ENCODE results near the gene TMEM126B.
"Not testable (repeated sequence)": the region's sequence is repeated elsewhere in the genome, so short reads cannot be mapped to it uniquely, and the experiment has no call there.

Gene TMEM126B

DNA sequence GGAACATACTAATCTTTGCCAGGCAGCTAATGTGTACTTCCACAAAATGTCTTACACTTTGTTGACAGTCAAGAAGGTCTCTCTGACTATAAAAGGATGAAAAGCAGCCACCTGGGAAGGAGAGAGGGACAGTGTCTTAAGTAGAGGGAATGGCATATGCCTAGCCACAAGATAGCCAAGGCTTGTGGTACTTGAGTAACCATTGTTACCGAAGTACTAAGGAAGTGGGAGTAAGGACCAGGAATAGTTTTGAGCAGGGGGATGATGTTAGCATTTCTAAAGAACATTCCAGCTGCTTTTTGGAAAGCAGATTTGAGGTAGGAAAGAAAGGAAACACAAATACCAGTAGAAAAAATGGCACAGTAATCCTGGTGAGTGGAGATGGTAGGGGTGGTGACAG is 22.7 kb downstream of the TMEM126B start:
- DNase-seq = no peak

DNA sequence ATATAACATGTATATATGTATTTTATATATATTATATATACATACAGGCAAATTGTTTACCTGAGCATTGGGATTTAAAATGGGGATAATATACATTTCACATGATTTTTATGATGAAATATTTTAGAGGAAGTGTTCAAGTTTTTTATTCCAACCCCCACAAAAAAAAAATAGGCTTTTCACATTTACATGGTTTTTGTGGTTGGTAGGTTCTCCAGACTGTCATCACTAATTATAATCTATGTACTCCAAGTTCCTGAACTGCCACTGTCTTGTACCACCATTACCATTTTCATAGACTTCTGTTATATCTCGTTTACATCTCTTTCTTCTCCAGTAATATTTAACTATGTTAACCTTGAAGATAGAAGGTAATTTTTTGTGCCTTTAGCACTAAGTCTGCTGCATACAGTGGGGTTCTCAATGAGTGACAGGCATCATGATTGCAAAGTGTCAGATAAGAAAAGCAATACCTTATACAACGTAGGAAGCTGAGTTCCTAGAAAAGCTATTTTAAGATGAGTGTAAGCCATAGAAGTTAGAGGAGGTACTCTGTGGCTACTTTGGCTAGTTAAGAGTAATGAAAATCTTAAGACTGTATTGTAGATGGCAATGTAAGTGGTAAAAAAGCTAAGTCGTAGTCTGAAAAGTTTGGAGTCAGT is 24.5 kb downstream of the TMEM126B start:
- no peak for DNase-seq

DNA sequence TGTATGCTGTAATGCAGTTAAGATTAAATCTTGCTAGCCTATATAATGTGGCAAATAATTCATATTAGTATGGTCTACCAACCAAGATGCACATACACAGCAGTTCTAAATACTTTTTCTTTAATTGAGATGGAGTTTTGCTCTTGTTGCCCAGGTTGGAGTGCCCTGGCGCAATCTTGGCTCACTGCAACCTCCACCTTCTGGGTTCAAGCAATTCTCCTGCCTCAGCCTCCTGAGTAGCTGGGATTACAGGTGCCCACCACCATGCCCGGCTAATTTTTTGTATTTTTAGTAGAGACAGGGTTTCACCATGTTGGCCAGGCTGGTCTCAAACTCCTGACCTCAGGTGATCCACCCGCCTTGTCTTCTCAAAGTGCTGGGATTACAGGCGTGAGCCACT is 25.9 kb downstream of the TMEM126B start:
- not testable (repeated sequence) for DNase-seq

DNA sequence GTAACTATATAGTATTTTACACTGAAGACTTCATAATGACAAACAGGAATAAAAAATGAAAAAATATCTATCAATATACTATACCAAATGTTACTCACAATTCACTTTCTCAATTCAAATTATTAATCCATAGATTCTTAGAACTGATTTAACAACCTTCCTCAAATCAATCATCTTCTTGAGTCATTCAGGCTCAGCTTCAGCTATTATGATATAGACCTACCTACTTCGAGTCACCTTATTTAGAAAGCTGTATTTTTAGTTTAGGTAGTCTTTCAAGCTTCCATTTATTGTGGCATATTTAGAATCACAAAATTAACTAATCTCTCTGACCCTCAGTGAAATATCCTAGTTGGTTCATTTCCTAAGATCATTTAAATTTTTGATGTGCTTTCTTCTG is 28.4 kb downstream of the TMEM126B start:
- no peak for DNase-seq

DNA sequence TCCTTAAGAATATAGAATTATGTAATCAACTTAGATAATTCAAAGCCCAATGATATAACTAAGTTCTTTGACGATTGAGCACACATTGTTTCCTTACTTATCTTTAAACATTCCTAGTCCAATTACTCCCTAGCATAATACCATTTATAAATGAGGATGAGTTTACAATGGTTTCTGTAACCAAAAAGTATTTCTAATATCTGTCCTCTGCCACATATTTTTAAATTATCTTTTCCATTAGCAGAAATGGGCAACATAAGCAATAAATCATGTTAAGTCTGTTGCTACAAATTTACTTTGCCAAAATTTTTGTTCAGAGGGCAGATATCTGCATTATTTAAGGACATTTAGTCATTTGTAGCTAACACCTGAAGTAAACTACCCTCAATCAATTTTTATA is 29.8 kb downstream of the TMEM126B start:
- DNase-seq = no peak

DNA sequence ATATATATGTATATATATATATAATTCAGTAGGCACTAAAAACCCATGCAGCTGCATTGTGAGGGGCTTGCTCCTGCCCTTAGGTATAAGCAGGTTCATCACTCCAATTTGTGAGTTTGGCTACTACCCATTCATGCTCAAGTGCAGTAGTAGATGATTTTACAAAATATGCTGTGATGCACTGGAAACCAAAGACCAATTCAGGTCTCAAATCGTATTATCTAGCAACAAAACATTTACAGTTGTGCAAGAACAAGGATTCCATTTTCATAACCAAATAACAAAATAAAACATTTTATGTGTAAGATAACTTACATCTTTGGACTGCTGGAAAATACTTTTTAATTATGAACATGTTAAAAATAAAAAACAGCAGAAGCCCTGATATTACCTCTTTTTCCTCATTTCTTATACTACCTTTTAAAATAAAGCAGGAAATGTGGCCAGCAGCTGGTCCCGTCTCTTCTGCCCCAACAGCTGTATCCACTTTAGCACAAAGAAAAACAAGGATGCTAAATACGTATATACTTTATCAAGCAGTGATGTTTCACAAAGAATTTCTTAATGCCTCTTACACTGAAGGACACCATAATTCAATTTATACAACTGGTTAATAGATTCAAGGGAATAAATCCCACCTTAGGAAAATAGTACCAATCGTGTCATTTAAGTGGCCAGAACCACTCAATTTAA is 33.7 kb downstream of the TMEM126B start:
- no peak for DNase-seq

DNA sequence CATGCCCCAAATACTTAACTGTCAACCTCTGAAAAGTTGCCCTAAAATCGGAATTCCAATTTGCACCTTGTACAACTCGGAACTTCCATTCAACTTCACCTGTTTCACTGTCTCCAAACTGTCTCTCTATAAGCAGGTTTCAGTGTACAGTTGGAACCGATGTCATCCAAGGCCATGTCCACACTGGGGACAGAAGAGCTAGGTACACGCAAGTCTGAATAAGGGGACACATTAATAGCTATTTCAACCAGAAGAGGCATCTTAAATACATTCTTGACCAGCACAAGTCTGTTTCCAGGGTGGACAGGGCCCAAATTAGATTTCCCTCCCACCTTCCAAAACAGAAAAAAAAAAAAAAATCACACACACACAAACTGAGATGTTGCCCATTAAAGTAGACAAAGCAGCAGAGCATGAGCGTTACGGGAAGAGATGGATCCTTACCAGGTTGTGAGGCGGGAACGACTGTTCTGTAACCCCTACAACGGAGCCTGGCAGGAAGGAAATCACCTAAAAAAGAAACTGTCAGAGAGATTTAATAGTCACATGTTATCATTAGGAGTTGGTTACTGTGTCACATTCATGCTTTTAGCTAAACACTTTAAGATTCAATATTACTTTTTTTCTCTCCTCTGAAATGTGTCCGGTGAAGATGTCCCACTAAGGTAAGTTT is 34.8 kb downstream of the TMEM126B start:
- DNase-seq = no peak

DNA sequence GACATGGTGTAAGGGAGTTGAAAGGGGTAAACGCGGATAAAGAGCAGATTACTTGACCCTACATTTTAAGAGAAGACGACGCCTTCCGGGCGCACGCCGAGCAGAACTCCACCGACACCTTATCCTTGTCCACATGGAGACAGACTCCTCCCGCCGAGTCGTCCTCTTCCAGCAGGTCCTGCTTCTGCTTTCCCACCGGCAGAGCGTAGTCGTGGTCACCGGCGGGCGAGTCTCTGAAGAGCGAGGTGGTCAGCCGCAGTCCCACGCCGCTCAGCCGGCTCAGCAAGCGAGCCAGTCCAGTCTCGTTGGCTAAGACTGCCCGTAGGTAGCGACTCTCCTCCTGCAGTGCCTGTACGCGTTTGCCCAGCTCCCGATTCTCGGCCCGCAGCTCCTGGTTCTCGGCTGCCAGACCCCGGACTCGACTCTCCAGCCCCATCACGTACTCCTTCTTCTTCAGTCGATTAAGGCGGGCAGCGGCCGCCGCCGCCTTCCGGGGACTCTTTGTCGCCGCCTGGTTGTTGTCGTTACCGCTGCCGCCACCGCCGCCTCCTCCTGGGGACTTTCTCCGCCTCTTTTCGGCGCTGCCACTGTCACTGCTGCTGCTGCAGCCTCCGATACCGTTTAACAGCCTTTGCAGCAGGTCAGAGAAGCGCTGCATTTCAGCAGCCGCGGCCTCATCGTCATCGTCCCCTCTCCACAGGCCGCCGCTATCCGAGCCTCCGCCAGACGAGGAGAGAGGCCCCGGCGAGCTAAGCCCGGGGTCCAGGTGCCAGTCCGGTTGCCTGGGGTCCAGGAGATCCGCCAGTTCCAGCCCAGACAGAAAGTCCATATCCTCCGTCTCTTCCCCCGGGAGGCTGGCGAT is 35.6 kb downstream of the TMEM126B start:
- DNase-seq = peak; percentile 87

DNA sequence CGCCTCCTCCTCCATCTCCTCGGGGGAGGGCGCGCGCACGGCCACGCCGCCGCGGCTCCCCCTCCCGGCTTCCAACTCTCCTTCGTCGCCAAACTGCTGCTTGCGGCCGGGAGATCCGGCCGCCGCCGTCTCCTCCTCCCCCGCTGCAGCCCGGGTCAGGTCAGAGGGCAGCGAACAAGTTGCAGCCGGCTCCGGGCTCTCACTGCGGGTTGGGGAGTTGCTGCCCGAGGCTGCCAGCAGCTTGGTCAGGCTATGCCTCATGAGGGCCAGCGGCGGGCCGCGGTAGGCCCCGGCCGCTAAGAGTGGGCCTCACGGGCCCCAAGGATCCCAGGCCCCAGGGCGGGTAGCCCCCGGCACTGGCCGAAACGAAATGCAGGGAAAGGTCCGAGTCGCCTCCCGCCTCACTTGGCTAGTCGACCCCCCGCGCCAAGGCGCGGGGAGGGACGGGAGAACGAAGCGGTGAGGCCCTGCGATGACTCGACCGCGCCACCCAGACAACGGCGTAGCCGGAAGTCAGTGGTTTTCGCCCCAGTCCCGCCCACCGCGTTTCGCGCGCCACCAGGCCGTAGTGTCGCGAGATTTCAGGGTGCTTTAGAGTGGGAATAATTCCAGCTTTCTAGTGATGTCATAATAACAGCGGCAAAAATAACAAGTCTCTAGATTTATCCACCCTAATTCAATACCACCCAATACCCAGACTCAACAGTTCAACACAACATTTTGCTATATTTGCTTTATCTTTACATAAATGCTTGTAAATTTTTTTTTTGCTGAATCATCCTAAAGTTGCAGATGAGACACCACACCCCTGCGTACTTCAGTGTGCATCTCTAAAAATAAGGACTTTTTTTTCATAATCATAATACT is 36.5 kb downstream of the TMEM126B start, which contains the start of gene CREBZF:
Gene CREBZF (minus strand): TSS at position 515 of the 867 bp plus-strand sequence. CDS start 254 bp downstream, at position 261.
- DNase-seq = peak; percentile 95

DNA sequence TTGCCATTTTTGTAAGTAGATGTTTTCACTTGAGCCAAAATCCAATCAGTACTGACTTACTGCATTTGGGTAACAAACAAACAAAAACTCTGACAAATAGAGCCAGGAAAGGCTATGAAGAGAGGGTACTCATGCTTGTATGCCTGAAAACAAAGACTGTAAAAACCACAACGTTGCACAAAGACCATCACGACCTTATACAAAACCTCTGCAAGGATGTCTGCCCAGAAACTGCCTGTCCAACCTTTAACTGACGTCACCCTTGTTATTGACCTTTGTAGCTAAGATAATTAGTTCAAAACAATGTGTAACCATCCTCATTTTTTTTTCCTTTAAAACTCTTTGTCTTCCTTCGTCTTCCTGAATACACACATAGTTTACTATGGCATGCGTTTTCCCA is 37.3 kb downstream of the TMEM126B start:
- no peak for DNase-seq

DNA sequence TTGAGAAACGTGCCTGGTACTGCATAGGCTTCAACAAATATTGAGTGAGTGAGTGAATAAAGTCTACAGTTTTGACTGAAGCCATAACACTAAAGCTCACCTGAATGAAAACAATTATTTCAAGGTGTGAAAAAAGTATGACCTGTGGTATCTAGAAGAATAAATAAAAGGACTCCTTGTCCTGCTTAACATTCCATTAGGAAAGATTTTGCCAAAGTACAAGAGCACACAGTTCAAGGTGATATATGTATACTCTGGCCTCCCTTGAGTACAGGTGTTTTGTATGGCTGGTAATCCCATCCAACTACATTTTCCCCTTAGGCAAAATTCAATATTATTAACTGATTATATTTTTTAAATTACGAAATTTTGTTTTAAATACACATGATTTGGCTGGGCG is 38.3 kb downstream of the TMEM126B start:
- no peak for DNase-seq

DNA sequence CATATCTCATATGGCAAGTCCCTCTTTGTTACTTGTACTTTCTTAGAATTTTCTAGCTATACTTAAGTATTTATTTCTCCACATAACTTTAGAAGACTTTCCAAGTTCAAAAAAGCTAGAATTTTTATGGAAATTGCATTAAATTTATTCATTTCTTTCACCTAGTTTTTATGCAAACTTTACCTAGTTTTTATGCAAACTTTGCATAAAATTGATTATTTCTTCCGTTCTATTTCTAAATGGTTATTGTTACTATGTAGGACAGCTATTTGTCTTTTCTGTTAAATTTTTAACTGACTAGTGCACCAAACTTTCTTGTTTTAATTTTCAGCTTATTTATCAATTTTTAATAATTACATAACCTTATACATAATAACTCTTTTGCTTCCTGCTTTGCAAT is 39.8 kb downstream of the TMEM126B start:
- DNase-seq = no peak

DNA sequence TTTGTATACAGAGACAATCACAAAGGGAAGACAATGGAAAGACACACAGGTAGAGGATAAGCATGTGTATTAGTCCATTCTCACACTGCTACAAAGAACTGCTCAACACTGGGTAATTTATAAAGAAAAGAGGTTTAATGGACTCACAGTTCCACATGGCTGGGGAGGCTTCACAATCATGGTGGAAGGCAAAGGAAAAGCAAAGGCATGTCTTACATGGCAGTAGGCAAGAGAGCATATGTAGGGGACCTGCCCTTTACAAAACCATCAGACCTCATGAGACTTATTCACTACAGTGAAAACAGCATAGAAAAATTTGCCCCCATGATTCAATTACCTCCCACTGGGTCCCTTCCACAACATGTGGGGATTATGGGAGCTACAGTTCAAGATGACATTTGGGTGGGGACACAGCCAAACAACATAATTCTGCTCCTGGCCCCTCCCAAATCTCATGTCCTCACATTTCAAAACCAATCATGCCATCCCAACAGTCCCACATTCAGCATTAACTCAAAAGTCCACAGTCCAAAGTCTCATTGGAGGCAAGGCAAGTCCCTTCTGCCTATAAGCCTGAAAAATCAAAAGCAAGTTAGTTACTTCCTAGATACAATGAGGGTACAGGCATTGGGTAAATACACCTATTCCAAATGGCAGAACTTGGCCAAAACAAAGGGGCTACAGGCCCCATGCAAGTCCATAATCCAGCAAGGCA is 42.7 kb downstream of the TMEM126B start:
- not testable (repeated sequence) for DNase-seq

DNA sequence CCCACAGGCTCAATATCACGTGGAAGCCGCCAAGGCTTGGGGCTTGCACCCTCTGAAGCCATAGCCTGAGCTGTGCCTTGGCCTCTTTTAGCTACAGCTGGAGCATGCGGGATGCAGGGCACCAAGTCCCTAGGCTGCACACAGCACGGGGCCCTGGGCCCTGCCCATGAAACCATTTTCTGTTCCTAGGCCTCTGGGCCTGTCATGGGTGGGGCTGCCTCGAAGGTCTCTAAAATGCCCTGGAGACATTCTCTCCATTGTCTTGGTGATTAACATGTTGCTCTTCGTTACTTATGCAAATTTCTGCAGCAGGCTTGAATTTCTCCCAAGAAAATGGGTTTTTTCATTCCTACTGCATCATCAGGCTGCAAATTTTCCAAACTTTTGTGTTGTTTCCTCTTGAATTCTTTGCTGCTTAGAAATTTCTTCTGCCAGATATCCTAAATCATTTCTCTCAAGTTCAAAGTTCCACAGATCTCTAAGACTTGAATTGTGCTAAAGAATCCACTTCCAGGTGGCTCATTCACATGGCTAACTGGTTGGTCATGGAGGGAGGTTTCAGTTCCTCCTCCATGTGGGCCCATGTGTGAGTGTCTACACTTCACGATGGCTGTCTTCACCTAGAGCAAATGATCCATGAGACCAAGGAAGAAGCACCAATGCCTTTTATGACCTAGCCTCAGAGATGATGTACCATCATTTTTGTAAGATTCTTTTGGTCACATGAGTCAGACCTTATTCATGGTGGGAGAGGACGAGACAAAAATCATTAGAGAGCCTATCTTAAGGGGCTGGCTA is 43.9 kb downstream of the TMEM126B start:
- no peak for DNase-seq

DNA sequence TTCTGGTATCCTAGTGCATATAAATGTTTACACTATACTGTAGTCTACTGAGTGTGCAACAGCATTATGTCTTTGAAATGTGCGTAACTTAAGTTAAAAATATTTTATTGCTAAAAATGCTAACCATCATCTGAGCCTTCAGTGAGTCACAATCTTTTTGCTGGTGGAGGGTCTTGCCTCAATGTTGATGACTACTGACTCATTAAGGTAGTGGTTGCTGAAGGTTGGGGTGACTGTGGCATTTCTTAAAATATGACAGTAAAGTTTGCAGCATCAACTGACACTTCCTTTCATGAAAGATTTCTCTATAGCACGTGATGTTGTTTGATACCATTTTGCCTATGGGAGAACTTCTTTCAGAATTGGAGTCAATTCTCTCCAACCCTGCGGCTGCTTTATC is 45.0 kb downstream of the TMEM126B start:
- DNase-seq = no peak

DNA sequence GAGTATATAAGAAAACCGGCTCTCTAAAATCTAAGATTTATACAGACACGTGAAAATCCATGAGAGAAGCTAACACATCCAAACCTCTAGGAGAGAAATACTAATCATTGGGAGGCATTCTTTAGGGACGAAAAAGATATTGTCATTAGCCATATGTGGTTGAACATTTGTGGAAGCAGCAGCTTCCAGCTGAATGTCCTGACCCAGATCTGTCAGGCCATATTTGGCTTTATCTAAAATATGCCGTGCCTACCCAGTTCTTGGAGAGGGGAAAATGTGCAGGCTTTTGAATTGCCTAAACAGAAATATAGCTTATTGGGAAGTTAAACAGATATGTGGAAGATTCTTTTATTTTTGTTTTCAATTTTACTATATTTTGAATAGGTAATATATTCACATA is 51.2 kb downstream of the TMEM126B start:
- no peak for DNase-seq

DNA sequence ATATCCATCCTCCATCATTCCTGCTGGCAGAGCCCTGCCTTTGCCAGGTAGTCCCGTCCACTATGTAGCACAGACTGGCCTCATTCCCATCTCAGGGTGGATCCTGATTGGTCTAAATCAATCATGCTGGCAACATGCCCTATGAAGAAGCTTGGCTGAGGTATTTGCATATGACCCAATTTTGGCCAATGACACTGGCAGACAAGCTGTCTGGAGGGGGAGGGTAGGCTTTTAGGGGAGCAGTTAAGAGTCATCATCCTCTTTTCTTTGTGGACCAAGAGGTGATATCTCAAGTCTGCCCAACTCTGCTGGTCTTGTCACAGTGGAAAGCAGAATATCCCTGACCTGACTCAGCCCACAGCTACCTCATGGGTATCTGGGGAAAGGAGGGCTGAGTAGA is 52.5 kb downstream of the TMEM126B start:
- DNase-seq = no peak

DNA sequence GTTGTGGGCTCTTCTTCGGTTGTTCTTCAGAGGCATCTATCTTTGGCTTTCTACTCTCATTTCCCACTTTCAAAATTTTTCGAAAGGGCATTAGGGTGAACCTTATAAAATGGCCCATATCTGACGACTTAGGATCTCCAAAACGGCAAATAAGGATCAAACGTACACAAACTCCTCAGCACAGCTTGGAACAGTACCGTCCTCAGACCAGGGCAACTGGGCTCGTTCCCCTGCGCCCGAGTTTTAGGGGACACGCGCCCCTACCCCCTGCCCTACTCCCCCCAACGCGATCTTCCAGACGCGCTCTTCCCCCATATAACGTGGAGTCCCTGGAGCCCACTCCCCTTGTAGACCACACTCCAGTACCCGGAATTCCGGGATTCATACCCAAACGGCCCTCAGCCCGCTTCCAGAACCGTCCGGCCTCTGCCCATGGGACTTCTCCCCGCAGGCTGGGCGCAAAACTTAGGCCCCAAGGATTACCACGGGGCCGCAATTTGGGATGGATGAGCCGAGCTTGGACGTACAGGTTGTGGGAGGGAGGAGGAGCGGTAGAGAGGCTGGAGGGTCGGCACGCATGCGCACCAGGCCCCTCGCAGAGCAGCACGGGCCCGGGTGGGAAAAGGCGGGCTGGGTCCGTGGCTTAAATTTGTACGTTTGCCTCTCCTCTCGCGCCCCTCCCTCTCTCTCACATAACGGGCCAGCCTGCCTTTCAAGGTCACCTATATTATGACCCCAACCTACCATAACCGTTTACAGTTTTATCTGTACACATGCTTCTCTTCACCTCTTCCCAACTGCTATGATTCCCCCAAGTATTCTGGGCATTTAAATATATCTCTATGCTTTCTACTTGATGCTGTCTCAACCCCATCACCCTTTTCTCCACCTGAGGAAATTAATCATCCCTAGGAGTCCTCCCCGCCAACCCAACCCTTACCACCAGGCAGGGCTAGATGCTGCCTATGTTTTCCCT is 54.2 kb downstream of the TMEM126B start:
- peak; percentile 71 for DNase-seq

DNA sequence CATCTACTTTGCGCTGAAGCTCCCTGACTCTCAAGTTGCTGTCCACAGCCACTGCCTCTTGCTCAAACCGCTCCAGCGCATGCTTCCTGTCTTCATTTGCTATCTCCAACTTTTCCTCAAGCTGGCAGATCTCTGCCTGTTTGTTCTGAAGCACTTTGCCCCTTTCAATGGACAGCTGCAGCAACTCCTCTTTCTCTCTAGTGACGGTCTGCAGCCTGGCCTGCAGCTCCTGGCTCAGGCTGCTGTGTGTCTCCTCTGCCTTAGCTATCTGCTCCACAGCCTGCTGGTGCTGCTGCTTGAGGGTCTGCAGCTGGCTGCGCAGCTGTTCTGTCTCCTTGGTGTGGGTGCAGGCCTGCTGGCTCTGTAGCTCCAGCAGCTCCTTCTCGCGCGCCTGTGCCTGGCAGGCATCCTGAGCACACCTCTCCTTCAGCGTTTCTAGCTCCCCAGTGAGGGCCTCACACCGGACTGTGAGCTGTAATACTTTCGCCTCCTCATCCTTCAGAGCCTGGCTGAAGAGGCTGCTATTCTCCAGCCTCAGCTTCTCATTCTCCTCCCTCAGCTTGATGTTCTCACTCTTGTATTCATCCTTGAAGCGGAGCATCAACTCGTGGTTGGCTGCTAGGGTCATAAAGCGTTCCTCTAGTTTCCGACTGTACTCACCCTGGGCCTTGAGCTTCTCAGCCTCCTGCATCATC is 56.9 kb downstream of the TMEM126B start:
- no peak for DNase-seq

Measured in stimulated activated CD4-positive, alpha-beta T cell treated with anti-CD3 and anti-CD28 coated beads, Interleukin-1b, Interleukin-23, amount 100 ng/mL, for 48 hours (primary cell).